GM10847 (cell line): ENCODE data around the gene OPN1SW.

Experiments used
- POLR2A ChIP-seq: IDR thresholded peaks from 2 replicates; pipeline ENCODE4 v1.6.1; 2011; ENCODE audit not compliant: insufficient read length; ENCODE audit errors: extremely low read depth

Gene OPN1SW, protein sequence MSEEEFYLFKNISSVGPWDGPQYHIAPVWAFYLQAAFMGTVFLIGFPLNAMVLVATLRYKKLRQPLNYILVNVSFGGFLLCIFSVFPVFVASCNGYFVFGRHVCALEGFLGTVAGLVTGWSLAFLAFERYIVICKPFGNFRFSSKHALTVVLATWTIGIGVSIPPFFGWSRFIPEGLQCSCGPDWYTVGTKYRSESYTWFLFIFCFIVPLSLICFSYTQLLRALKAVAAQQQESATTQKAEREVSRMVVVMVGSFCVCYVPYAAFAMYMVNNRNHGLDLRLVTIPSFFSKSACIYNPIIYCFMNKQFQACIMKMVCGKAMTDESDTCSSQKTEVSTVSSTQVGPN

GRCh38 chr7:128775744-128776474 is at the start of gene OPN1SW:
Gene OPN1SW, minus strand, starts transcription at chr7:128775794. Its CDS starts 13 bp downstream, at chr7:128775781.
- TF ChIP-seq POLR2A = no peak

GRCh38 chr7:128821724-128822123 is 46.1 kb upstream of the OPN1SW start:
- TF ChIP-seq POLR2A = no peak

DNA sequence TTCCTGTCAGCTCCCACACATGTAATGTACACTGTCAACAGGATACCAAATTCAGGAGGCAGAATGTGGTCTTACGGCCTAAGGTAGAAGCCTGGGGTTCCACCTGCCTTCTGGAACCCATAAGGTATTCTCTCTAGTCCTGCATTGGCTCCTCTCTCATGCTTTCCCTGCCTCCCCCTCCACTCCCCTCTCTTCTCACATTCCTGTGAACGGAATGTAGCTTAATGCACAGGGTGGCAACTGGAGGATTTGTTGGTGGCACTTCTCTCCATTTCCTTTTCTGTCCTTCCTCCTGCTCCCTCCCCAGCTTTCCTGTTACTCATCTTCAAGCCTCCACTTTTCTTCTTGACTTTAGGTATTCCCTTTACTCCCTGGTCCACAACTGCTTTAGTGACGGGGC is 43.1 kb upstream of the OPN1SW start:
- no peak for TF ChIP-seq POLR2A

GRCh38 chr7:128815289-128815942 is 39.8 kb upstream of the OPN1SW start:
- TF ChIP-seq POLR2A = no peak

GRCh38 chr7:128814499-128814898 is 38.9 kb upstream of the OPN1SW start:
- TF ChIP-seq POLR2A = no peak

DNA sequence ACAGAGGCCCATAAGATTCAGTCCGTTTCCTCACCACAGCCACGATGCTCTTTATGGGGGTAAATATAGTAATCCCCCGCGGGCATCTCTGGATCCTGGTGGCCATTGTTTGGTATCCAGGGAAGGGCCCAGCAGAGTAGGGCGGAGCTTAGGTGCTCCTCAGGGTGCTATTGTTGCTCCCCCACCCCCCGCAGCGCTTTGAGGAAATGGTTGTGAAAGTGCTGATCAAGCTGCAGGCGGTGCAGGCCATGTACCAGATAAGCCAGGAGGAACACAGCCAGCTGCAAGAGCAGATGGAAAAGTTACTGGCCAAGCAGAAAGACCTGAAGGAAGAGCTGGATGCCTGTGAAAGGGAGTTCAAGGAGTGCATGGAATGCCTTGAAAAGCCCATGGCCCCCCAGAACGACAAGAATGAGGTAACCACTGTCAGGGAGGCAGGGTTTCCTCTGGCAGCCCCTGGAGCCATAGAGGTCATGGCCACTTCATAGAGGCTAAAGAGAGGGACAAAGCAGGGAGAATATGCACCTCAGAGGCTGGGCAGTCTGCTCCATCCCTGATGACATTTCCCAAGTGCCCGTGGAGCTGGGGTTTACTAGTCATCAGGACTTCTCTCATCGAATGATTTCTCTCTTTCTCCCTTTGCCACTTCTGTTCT is 37.0 kb upstream of the OPN1SW start:
- no peak for TF ChIP-seq POLR2A

DNA sequence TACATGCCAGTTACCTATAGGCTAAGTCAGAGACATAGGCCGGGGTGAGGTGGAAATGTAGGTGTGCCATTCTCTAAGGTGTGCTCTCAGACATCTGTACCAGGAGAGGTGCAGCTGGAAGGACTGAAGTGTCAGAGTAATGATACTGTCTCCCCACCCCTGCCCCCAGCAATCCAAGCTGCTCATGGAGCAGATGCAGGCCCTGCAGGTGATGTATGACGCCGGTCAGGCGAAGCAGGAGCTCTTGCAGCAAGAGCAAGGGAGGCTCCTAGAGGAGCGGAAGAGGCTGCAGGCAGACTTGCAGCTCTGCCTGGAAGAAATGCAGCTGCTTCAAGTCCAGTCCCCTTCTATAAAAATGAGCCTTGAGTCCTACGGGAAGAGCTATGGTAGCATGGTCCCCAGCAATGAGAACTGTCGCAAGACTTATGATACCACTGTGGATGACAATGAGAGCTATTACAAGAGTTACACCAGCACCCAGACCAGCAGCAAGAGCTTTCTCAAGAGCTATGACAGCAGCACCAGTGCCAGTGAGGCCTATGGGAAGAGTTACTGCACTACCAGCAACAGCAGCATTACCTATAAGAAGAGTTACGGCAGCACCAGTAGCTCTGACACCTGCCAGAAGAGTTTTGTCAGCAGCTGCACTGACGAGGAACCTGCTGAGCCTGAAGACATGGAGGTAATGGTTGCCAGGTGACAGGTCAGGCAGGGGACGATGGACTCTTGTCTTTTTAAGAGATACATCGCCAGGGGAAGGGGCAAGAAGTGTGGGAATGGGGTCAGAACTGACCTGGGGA is 36.2 kb upstream of the OPN1SW start:
- no peak for TF ChIP-seq POLR2A

- no peak for TF ChIP-seq POLR2A
Measured at GRCh38 chr7:128810997-128811396, 35.4 kb upstream of the OPN1SW start.

GRCh38 chr7:128810473-128810872 is 34.9 kb upstream of the OPN1SW start:
- no peak for TF ChIP-seq POLR2A

DNA sequence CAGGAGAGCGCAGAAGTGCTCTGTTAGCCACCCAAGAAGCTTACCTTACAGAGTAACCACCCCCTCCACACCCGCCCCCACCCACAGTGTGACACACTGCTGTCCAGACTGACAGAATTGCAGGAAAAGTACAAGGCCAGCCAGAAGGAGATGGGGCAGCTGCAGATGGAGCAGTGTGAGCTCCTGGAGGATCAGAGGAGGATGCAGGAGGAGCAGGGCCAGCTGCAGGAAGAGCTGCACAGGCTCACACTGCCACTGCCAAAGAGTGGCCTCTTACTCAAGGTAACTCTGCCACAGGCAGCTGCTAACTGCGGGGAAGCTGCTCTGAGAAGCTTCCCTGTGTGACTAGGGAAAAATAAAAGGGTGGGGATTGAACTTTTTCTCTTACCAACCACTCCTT is 33.8 kb upstream of the OPN1SW start:
- TF ChIP-seq POLR2A = no peak

DNA sequence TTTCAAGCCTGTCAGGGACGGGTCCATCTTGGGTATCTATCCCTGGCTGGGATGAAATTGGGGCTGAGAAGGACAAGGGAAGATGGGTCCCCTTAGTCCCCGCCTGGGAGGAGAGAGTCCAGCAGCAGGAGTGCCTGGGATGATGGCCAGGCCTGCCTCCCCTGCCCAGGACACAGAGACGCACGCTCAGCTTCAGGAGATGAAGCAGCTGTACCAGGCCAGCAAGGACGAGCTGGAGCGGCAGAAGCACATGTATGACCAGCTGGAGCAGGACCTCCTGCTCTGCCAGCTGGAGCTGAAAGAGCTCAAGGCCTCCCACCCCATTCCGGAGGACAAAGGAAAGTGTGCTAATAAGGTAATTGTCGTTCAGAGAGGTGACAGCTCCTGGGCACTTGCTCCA is 31.6 kb upstream of the OPN1SW start:
- TF ChIP-seq POLR2A = no peak

GRCh38 chr7:128805225-128805624 is 29.6 kb upstream of the OPN1SW start:
- no peak for TF ChIP-seq POLR2A

- TF ChIP-seq POLR2A = no peak
Measured at GRCh38 chr7:128804484-128804883, 28.9 kb upstream of the OPN1SW start.

- TF ChIP-seq POLR2A = no peak
Measured at GRCh38 chr7:128801667-128802418, 26.2 kb upstream of the OPN1SW start.
